ENCODE measurements around the gene ASGR2. TPM values are rescaled to one million over a fixed set of nuclear protein-coding genes. Genes with fewer than 3 reads are reported as not detected.

Gene ASGR2
- total RNA-seq, 2 experiments from 2014 or later, result not detected

GRCh38 chr17:7060165-7060891, 54.3 kb downstream of the ASGR2 start:
- CTCF ChIA-PET, result interaction anchor here (1.5 to 3.7 kb wide), 2 partner anchors 14 to 65 kb away, joined by 3 to 14 read pairs; no protein-coding TSS in a partner anchor

GRCh38 chr17:7058831-7059447, 55.7 kb downstream of the ASGR2 start:
- H3K27ac Mint-ChIP-seq, result no peak overlapping the region
- H3K4me1 Mint-ChIP-seq, result peaks cover 5% of the 10 kb centered on the region

More at GRCh38 chr17:7060165-7060891, 54.3 kb downstream of the ASGR2 start:
- Mint-ChIP-seq H3K4me3 (no peak overlapping the region), H3K36me3 (ENCODE audit: low read depth) (no peaks in the 10 kb centered on the region), H3K27ac (no peak overlapping the region), H3K9me3 (no peaks in the 10 kb centered on the region), H3K4me1 (peaks cover 5% of the 10 kb centered on the region), H3K27me3 (no peaks in the 10 kb centered on the region)
- DNase-seq, result no peak
- POLR2A ChIA-PET, result no interaction called here

GRCh38 chr17:7056386-7056785, 58.2 kb downstream of the ASGR2 start:
- ChIA-PET CTCF (interaction anchor here (0.7 to 3.7 kb wide), 3 partner anchors 10 to 79 kb away, joined by 3 to 14 read pairs (median 3); no protein-coding TSS in a partner anchor), POLR2A (no interaction called here)

More at GRCh38 chr17:7058831-7059447, 55.7 kb downstream of the ASGR2 start:
- ChIA-PET CTCF (interaction anchor here (0.7 to 3.7 kb wide), 3 partner anchors 13 to 66 kb away, joined by 3 to 14 read pairs (median 4); no protein-coding TSS in a partner anchor), POLR2A (no interaction called here)
- H3K36me3 Mint-ChIP-seq (ENCODE audit: low read depth), result no peaks in the 10 kb centered on the region
- H3K9me3 Mint-ChIP-seq, result no peaks in the 10 kb centered on the region
- DNase-seq, result no peak
- H3K27me3 Mint-ChIP-seq, result no peaks in the 10 kb centered on the region
- H3K4me3 Mint-ChIP-seq, result no peak overlapping the region

More at GRCh38 chr17:7056386-7056785, 58.2 kb downstream of the ASGR2 start:
- H3K4me3 Mint-ChIP-seq, result no peak overlapping the region
- H3K9me3 Mint-ChIP-seq, result no peaks in the 10 kb centered on the region
- DNase-seq, result no peak
- H3K36me3 Mint-ChIP-seq (ENCODE audit: low read depth), result no peaks in the 10 kb centered on the region
- no peak overlapping the region for H3K27ac Mint-ChIP-seq
- no peaks in the 10 kb centered on the region for H3K27me3 Mint-ChIP-seq
- peaks cover 6% of the 10 kb centered on the region for H3K4me1 Mint-ChIP-seq

Other genes with a start within 250 kb of the ASGR2 start
- not detected for gene ALOX12, start 118.8 kb downstream of the ASGR2 start, total RNA-seq
- gene RNASEK, start 102.2 kb downstream of the ASGR2 start, total RNA-seq, result 100 to 1,000 TPM; 134 to 170 TPM
- under 1 TPM; 0.40 TPM for gene BCL6B, start 91.8 kb downstream of the ASGR2 start, total RNA-seq
- gene SLC16A13, start 78.8 kb downstream of the ASGR2 start, total RNA-seq, result 10 to 100 TPM; 18.0 to 19.1 TPM
- not detected for gene SLC16A11, start 70.7 kb downstream of the ASGR2 start, total RNA-seq
- not detected for gene CLEC10A, start 34.6 kb downstream of the ASGR2 start, total RNA-seq
- under 1 TPM; 0.29 to 0.62 TPM for gene ASGR1, start 64.5 kb upstream of the ASGR2 start, total RNA-seq
- gene DLG4, start 105.0 kb upstream of the ASGR2 start, total RNA-seq, result 1 to 10 TPM; 9.4 to 9.5 TPM
- 100 to 1,000 TPM; 338 to 370 TPM for gene ACADVL, start 105.1 kb upstream of the ASGR2 start, total RNA-seq
- gene DVL2, start 119.7 kb upstream of the ASGR2 start, total RNA-seq, result 10 to 100 TPM; 53.2 TPM
- 10 to 100 TPM; 55.9 to 59.2 TPM for gene PHF23, start 124.6 kb upstream of the ASGR2 start, total RNA-seq
- gene GABARAP, start 127.6 kb upstream of the ASGR2 start, total RNA-seq, result 100 to 1,000 TPM; 256 to 279 TPM
- gene CTDNEP1, start 136.9 kb upstream of the ASGR2 start, total RNA-seq, result 100 to 1,000 TPM; 168 to 183 TPM
- gene ELP5, start 137.4 kb upstream of the ASGR2 start, total RNA-seq, result 10 to 100 TPM; 41.7 to 42.4 TPM
- under 1 TPM in 1 of 2 experiments, not detected in 1; 0.29 TPM for gene CLDN7, start 147.7 kb upstream of the ASGR2 start, total RNA-seq
- gene SLC2A4, start 166.9 kb upstream of the ASGR2 start, total RNA-seq, result not detected
- gene YBX2, start 179.8 kb upstream of the ASGR2 start, total RNA-seq, result under 1 TPM; 0.55 to 0.83 TPM
- gene EIF5A, start 192.8 kb upstream of the ASGR2 start, total RNA-seq, result 100 to 1,000 TPM; 470 to 502 TPM
- 100 to 1,000 TPM in 1 of 2 experiments, 10 to 100 TPM in 1; 85.9 to 105 TPM for gene GPS2, start 200.5 kb upstream of the ASGR2 start, total RNA-seq
- 10 to 100 TPM; 34.7 to 38.1 TPM for gene NEURL4, start 214.5 kb upstream of the ASGR2 start, total RNA-seq
- 100 to 1,000 TPM; 727 to 775 TPM for gene ACAP1, start 221.7 kb upstream of the ASGR2 start, total RNA-seq
- 10 to 100 TPM; 11.2 to 12.5 TPM for gene KCTD11, start 237.3 kb upstream of the ASGR2 start, total RNA-seq
- gene TMEM95, start 240.3 kb upstream of the ASGR2 start, total RNA-seq, result under 1 TPM in 1 of 2 experiments, not detected in 1; 0.23 TPM